ENCODE measurements around the gene RTN4RL1.

Gene RTN4RL1

GRCh38 chr17:1979182-1979985, 45.8 kb downstream of the RTN4RL1 start:
- peak in 1 of 56 donors; percentile 24 for DNase-seq

- peak in 2 of 56 donors; percentile 5 to 37 for DNase-seq
Observed at GRCh38 chr17:1978396-1978949, 46.7 kb downstream of the RTN4RL1 start.

GRCh38 chr17:1977583-1978395, 47.3 kb downstream of the RTN4RL1 start:
- DNase-seq: peak in 35 of 56 donors; percentile 8 to 85 (median 41)

GRCh38 chr17:1976683-1977064, 48.5 kb downstream of the RTN4RL1 start:
- DNase-seq: no peak

GRCh38 chr17:1976000-1976682, 49.0 kb downstream of the RTN4RL1 start:
- DNase-seq: no peak

- no peak for DNase-seq
Observed at GRCh38 chr17:1975573-1975972, 49.6 kb downstream of the RTN4RL1 start.

GRCh38 chr17:1972487-1973160, 52.5 kb downstream of the RTN4RL1 start:
- no peak for DNase-seq

GRCh38 chr17:1970843-1971384, 54.2 kb downstream of the RTN4RL1 start:
- DNase-seq: no peak

- DNase-seq: no peak
Observed at GRCh38 chr17:1969712-1970111, 55.4 kb downstream of the RTN4RL1 start.

GRCh38 chr17:1967213-1967612, 57.9 kb downstream of the RTN4RL1 start:
- no peak for DNase-seq

GRCh38 chr17:1966274-1967086, 58.7 kb downstream of the RTN4RL1 start:
- no peak for DNase-seq

GRCh38 chr17:1965556-1966273, 59.4 kb downstream of the RTN4RL1 start:
- DNase-seq: no peak

- no peak for DNase-seq
Observed at GRCh38 chr17:1963250-1963649, 61.9 kb downstream of the RTN4RL1 start.

GRCh38 chr17:1961189-1961588, 63.9 kb downstream of the RTN4RL1 start:
- DNase-seq: no peak

- DNase-seq: no peak
Observed at GRCh38 chr17:1960545-1960912, 64.6 kb downstream of the RTN4RL1 start.

- DNase-seq: no peak
Observed at GRCh38 chr17:1959871-1960544, 65.1 kb downstream of the RTN4RL1 start.

- peak in 2 of 56 donors; percentile 6 to 12 for DNase-seq
Observed at GRCh38 chr17:1958134-1958881, 66.8 kb downstream of the RTN4RL1 start.

GRCh38 chr17:1957037-1957436, 68.1 kb downstream of the RTN4RL1 start:
- no peak for DNase-seq

All from nucleus accumbens (tissue), 56 donors.